ENCODE data around the gene SH2D3C. TPM values are rescaled to one million over a fixed set of nuclear protein-coding genes. Genes with fewer than 3 reads are reported as not detected.

Gene SH2D3C
- total RNA-seq, 1 donor from 2014 or later, result 3.4 TPM

DNA sequence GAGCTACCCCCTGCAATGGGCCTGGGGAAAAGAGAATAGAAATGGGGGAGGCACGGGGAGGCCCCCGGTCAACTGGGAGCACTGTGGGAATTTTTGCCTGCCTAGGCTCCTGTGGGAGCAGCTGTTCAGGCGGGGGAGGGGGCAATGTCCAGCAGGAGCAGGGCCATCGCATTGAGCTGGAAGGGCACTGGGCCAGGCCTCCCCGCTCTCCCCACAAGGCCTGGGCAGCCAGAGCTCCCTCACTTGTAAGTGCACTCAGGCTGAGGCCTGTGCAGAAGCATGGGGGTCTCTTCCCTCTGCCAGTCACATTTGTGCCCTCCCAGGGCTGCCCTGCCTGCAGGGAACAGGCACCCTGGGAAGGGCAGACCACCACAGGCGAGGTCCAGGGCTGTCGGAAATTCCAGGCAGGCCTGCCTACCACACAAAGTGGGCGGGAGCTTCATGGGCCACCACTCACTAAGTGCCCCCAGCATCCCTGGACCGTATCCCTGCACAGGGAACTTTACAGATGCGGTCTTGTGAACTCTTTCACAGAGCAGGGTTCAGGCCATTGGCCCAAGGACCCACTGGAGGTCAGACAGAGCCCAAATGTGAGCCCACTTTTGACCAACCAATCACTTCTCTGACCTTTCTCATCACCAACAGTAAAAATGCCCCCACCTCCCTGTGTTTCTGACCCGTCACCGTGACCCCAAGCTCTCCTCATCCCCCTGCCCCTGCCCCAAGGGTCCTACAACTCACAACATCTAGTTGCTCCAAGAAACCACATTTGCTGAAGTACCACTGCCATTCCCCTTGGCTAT, 72.7 kb downstream of the SH2D3C start:
- DNase-seq (ENCODE audit: low spot score) (no peak), ATAC-seq (no peak)

DNA sequence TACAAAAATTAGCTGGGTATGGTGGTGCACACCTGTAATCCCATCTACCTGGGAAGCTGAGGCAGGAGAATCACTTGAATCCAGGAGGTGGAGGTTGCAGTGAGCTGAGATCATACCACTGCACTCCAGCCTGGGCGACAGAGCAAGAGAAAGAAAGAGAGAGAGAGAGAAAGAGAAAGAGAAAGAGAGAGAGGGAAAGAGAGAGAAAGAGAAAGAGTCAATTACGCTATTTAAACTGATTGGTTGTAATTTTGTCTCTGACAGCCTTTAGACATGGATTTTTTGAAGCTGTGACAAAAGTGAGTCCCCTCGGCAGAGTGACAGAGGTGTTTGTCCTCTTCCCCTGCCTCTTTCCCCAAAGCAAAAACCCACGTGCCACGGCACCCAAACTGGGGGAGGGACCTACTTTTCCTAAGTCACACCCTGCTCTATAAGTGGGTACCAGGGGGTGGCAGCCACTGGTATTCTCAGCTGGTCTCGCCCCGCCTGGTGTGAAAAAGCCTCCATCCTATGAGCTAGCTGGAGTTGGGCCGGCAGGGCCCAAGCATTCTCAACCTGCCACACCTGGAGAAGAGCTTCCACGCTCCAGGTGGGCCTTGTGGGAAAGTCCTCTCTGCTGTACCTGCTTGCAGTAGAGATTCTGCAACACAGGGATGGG, 75.0 kb downstream of the SH2D3C start:
- ATAC-seq, result no peak
- no peak for DNase-seq (ENCODE audit: low spot score)

DNA sequence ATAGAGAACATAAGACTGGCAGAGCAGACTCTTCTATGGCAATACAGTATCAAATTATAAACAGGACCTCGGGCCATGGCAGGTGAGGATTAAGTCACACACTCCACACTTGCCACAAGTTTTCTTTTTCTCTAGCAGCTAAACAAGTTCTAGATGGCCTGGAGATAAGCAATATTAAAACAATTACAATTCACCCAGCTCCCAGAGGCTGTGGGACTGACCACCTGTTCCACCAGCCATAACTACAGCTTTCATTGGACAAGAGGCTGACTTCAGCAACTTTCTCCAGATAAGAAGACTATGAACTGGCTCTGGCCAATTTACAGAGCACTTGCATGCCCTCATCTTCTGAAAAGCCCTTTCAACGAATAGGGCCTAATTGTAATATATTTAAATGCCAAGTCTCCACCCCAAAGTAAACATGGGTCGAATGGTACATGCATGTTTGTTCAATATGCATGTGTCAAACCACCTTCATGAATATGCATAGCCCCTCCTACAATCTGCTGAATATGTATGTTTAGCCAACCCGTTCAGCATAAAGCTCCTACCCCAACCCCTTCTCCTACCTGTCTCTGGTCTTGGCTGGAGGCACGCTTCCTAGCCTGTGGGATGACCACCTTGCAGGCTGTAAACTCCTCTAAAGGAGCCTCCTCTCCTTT, 77.7 kb downstream of the SH2D3C start:
- no peak for DNase-seq (ENCODE audit: low spot score)
- no peak for ATAC-seq

DNA sequence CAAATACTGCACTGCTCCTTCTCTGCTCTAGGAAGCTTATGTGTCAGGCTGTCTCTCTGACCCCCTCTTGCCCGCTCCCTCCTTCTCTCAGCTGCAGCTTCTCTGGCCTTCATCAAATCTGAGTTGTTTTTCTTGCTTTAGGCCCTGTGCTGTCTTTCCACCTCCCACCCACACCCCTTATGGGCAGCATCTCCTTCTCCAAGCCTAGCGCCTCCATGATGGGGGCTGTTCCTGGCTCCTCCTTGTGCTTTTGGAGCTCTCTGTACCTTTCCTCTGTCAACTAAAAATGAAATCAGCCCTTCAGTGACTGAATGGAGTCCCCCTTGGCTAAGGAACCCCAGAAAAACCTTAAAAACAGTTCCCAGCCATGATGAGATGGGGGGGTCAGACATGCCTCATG, 78.3 kb downstream of the SH2D3C start:
- no peak for DNase-seq (ENCODE audit: low spot score)
- ATAC-seq, result no peak

DNA sequence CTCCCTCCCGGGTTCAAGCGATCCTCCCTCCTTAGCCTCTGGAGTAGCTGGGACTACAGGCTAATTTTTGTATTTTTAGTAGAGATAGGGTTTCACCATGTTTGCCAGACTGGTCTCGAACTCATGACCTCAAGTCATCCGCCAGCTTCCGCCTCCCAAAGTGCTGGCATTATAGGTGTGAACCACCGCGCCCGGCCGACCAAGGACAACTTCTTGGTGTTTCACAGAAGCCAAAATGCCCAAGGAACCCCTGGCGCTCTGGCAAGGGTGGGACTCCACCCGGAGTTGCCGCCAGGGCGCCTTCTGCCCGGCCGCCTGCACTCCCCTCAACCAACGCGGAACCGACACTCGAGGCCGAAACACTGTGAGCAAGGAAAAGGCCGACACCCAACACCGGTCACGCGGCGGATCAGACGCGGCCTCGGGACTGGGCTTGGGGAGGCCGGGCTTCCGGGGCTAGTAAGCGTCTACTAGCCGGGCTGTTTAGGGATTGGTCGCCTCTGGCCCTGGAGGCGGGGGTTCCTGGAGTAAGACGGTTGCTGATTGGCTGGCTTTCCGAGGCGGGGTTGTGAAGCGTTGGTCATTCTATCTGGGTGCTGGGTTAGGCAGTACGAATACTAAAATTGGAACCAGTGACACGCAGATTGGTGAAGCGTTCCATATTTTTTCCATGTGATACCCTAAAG, 79.3 kb downstream of the SH2D3C start:
- DNase-seq (ENCODE audit: low spot score) (peak; percentile 90), ATAC-seq (peak; percentile 98)

DNA sequence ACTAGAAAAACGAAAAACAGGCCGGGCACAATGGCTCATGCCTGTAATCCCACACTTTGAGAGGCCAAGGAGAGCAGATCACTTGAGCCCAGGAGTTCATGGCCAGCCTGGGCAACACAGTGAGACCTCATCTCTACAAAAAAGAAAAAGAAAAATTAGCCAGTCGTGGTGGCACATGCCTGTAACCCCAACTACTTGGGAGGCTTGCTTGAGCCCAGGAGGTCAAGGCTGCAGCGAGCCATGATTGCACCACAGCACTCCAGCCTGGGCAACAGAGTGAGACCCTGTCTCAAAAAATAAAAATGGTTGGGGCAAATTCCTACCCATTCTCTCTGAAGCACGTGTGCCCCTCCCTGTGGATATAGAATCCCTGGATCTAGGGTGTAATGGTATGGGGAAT, 80.1 kb downstream of the SH2D3C start:
- ATAC-seq, result no peak
- no peak for DNase-seq (ENCODE audit: low spot score)

DNA sequence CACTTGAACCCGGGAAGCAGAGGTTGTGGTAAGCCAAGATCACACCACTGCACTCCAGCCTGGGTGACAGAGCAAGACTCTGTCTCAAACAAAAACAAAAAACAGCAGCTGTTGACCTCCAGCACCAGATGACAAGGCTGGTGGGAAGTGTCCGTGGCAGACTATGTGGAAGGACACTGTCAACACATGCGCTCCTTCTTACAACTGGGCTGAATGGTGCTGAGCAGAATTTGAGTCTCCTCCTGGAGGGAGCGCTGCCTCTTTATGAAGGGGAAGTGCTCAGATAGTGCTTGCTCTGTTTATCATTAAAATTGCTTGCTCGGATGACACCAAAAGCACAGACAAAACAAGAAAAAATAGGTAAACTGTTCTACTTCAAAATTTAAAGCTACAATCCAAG, 80.9 kb downstream of the SH2D3C start:
- DNase-seq (ENCODE audit: low spot score), result no peak
- no peak for ATAC-seq

DNA sequence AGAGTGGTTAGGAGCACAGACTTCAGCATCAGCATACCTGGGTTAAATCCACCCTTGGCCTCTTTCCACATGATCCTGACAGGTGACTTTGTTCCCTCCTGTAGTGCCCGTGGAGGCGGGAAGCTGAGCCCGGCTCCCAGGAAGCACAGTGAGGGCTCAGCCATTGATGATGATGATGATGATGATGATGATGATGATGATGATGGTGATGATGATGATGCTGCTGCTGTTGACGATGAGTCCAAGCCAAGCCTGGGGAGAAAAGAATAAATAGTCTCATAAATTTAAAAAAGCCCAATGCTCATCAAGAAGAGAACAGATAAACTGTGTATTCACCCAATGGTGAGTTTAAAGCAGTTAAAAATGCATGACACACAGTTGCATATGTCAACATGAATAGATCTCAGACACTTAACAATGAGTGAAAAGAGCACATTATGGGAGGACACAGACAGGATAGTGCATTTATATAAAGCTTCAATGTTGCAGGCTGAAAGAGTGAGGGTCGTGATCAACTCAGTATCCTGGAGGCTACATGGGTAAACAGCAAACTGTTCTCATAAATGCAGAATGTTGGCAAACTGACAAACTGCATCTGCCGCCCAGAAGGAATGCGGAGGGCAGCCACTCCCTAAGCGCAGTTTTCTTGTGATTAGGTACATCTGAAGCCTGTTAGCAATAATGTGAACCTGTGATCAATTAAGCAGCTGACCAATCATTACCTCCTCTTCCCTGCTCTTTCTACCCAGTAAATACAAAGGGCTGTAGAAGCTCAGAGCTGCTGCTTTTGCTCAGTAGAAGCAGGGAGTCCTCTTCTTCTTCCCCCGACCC, 83.4 kb downstream of the SH2D3C start:
- DNase-seq (ENCODE audit: low spot score) (no peak), ATAC-seq (no peak)

DNA sequence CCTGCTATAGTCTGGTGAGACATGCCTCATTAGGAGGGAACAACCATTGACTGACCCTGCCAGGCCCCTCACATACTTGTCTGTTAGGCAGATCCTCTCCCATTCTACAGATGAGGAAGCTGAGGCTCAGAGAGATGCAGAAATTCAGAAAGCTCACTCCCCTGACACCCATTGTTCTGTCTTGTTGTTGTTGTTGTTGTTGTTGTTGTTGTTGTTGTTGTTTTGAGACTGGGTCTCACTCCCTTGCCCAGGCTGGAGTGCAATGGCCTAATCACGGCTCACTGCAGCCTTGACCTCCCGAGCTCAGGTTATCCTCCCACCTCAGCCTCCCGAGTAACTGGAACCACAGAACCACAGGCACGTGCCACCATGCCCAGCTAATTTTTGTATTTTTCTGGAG, 84.8 kb downstream of the SH2D3C start:
- no peak for ATAC-seq
- no peak for DNase-seq (ENCODE audit: low spot score)

DNA sequence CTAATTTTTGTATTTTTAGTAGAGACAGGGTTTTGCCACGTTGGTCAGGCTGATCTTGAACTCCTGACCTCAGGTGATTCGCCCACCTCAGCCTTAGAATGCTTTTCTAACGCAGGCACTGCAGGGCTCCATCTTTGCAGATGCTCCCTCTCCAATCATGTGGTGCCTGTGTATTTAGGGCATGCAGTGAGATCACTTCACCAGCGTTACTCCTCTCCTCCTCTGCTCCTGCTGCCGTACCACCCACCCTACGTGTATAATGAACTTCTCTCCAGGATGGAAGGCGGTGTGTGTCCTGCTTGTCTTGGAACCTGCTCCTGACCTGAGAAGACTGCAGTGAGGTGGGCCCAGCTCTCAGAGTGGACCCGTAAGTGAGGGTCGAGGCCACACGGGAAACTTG, 85.3 kb downstream of the SH2D3C start:
- DNase-seq (ENCODE audit: low spot score) (no peak), ATAC-seq (no peak)

DNA sequence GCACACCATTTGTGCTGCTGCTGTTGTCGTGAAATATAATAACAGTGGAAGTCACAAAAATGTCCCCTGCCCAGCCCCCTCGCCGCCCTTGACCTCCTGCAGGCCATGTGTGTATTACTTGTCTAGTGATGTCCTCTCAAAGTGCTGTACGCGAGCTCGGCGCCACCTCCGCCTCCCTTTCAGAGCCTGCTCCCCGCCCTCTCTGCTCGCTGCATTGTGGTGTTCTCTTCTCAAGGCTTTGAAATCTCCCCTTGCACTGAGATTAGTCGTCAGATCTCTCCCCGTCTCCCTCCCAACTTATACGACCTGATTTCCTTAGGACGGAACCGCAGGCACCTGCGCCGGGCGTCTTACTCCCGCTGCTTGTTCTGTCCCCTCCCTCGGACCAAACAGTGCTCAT, 86.4 kb downstream of the SH2D3C start:
- ATAC-seq (no peak), DNase-seq (ENCODE audit: low spot score) (no peak)

DNA sequence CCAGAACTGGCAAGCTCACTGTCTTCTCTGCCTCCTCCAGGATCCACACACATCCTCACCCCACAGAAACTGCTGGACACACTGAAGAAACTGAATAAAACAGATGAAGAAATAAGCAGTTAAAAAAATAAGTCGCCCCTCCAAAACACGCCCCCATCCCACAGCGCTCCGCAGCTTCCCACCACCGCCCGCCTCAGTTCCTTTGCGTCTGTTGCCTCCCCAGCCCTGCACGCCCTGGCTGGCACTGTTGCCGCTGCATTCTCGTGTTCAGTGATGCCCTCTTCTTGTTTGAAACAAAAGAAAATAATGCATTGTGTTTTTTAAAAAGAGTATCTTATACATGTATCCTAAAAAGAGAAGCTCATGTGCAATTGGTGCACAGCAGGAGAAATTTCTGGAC, 87.7 kb downstream of the SH2D3C start:
- no peak for DNase-seq (ENCODE audit: low spot score)
- no peak for ATAC-seq

DNA sequence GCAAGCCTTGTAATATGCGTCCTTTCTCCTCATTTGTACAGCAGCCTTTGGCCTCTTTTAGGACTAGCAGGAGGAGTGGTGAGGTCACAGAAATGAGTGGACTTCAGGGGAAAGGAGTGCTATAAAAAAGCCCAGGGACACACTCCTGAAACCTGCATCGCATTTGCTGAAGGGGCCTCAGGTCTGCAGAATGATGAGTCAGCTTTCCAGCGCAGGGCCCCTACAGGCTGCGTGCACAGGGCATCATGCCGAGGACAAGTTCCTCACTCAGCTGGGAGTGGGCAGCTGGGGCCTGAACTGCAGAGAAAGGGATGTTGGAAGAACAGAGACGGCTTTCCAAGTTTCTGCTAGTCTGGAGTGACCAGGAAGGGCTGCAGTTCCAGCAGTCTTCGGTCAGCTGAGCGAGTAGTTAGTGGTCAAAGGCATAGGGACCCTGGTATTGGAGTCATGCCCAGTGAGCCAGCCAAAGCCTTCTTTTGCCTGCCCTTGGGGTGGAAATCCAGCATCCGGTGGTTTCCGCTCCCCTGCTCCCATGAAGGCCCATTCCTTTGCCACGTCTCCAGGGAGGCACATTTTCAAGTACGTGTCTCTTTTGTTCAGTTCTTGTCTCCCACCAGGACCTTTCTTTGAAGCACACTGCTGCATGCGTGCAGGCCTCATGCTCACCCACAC, 89.0 kb downstream of the SH2D3C start:
- ATAC-seq, result no peak
- no peak for DNase-seq (ENCODE audit: low spot score)

Other genes with a start within 250 kb of the SH2D3C start
- gene STXBP1, start 166.4 kb downstream of the SH2D3C start, total RNA-seq, result 3.8 TPM
- not detected for gene CFAP157, start 71.7 kb downstream of the SH2D3C start, total RNA-seq
- gene PTRH1, start 63.0 kb downstream of the SH2D3C start, total RNA-seq, result 10.8 TPM
- not detected for gene TTC16, start 62.6 kb downstream of the SH2D3C start, total RNA-seq
- 7.4 TPM for gene TOR2A, start 43.4 kb downstream of the SH2D3C start, total RNA-seq
- 55.5 TPM for gene CDK9, start 7.4 kb upstream of the SH2D3C start, total RNA-seq
- 82.9 TPM for gene FPGS, start 24.2 kb upstream of the SH2D3C start, total RNA-seq
- gene ENG, start 76.0 kb upstream of the SH2D3C start, total RNA-seq, result 34.1 TPM
- 42.6 TPM for gene AK1, start 99.0 kb upstream of the SH2D3C start, total RNA-seq
- 35.2 TPM for gene ST6GALNAC6, start 120.9 kb upstream of the SH2D3C start, total RNA-seq
- gene ST6GALNAC4, start 138.4 kb upstream of the SH2D3C start, total RNA-seq, result 5.9 TPM
- 0.40 TPM for gene PIP5KL1, start 152.1 kb upstream of the SH2D3C start, total RNA-seq
- gene DPM2, start 159.2 kb upstream of the SH2D3C start, total RNA-seq, result 12.4 TPM
- 42.5 TPM for gene EEIG1, start 202.3 kb upstream of the SH2D3C start, total RNA-seq

All from left lobe of liver (tissue), 2 donors.